HepG2 (cell line): Measurements from ENCODE around the gene STYK1. TPM values are rescaled to one million over a fixed set of nuclear protein-coding genes. Genes with fewer than 3 reads are reported as not detected.

ENCODE experiments used
- ATAC-seq: fragments of 200-7000 bp; cut with Tn5 transposase; 3 replicates; pipeline ENCODE4 v1.9.1; 2020; ENCODE audit warnings: mild to moderate bottlenecking, moderate library complexity
- BruUV-seq: library from RNA; stranded (reverse); fragments of 400-500 nt; replicated peaks from 2 replicates; lab custom pipeline; 2021; lab: Mats Ljungman, UMichigan
- CTCF ChIA-PET: fragments of 300-600 bp; formaldehyde crosslinking; extraction: SDS; loops from one replicate; lab custom pipeline; 2021; ENCODE audit warnings: low total read pairs, inconsistent platforms, low intra/inter-chr PET ratio; lab: Yijun Ruan, JAX
- POLR2A ChIA-PET: fragments of 350-600 bp; sonication (Branson Sonifier 250); formaldehyde crosslinking; loops from one replicate; lab custom pipeline; 2020; ENCODE audit warnings: antibody characterized with exemption, inconsistent platforms; lab: Yijun Ruan, JAX
- DNase-seq: peaks from one replicate; pipeline ENCODE4 v3.0.0-alpha.2; 2015; ENCODE audit warnings: low spot score
- FAIRE-seq: peaks from 3 replicates; lab custom pipeline; 2011; peaks lifted over from hg19 to GRCh38; lab: Jason Lieb, UNC
- H2AFZ ChIP-seq: one replicate; pipeline ENCODE4 v1.6.1; 2011; ENCODE audit warnings: low read length, inconsistent platforms
- H3K27ac ChIP-seq: fragments of 300-600 bp; 3 replicates; pipeline ENCODE4 v1.8.0; 2011; ENCODE audit warnings: mixed run types, mild to moderate bottlenecking, mixed read lengths, low read length, inconsistent platforms; ENCODE audit not compliant: insufficient read depth; ENCODE audit errors: extremely low read length
- H3K27me3 ChIP-seq, 2 experiments: fragments of 200-600 bp in 1 of 2; 2 replicates in 1 of 2; 3 replicates in 1 of 2; pipeline versions ENCODE4 v1.6.0 to v1.8.0; 2011; ENCODE audit warnings: low read length in 2 of 2, mild to moderate bottlenecking in 2 of 2, moderate library complexity in 2 of 2, inconsistent platforms in 1 of 2; ENCODE audit not compliant: insufficient read depth in 2 of 2, control insufficient read depth in 1 of 2
- H3K36me3 ChIP-seq, 2 experiments: fragments of 200-600 bp in 1 of 2; replicated peaks in 1 of 2; 2 replicates in 1 of 2; 3 replicates in 1 of 2; pipeline versions ENCODE4 v1.5.1 to v1.8.0; 2011; ENCODE audit warnings: low read length in 2 of 2, inconsistent platforms in 1 of 2; ENCODE audit not compliant: insufficient read depth in 2 of 2, control insufficient read depth in 1 of 2
- H3K4me1 ChIP-seq: 2 replicates; pipeline ENCODE4 v1.5.1; 2012; ENCODE audit warnings: low read length, inconsistent platforms; ENCODE audit not compliant: insufficient read depth
- H3K4me2 ChIP-seq: 2 replicates; pipeline ENCODE4 v1.6.0; 2011; ENCODE audit warnings: low read depth, low read length, inconsistent platforms
- H3K4me3 ChIP-seq, 3 experiments: fragments of 200-600 bp in 1 of 3; sonication (generic), shearing (Covaris generic) in 1 of 3; replicated peaks in 1 of 3; 2 replicates each; pipeline ENCODE4 v1.5.1; 2011 to 2016; ENCODE audit warnings: low read length in 3 of 3, inconsistent platforms in 2 of 3, low read depth in 2 of 3, mild to moderate bottlenecking in 2 of 3, control low read depth in 1 of 3, mixed read lengths in 1 of 3; ENCODE audit not compliant: insufficient read depth in 1 of 3
- H3K79me2 ChIP-seq: one replicate; pipeline ENCODE4 v1.6.1; 2011; ENCODE audit warnings: low read length, inconsistent platforms; ENCODE audit not compliant: insufficient read depth
- H3K9ac ChIP-seq: 2 replicates; pipeline ENCODE4 v1.6.0; 2011; ENCODE audit warnings: mild to moderate bottlenecking, low read depth, low read length, inconsistent platforms; ENCODE audit not compliant: insufficient read depth
- H3K9me3 ChIP-seq: 2 replicates; pipeline ENCODE4 v1.5.1; 2012; ENCODE audit warnings: mild to moderate bottlenecking, low read length
- H4K20me1 ChIP-seq: 2 replicates; pipeline ENCODE4 v1.6.0; 2011; ENCODE audit warnings: inconsistent platforms, mild to moderate bottlenecking, low read length, moderate library complexity; ENCODE audit not compliant: insufficient read depth
- ARID2 ChIP-seq: sonication (generic); formaldehyde crosslinking; IDR thresholded peaks from 2 replicates; pipeline ENCODE4 v1.8.1; 2022; ENCODE audit warnings: mild to moderate bottlenecking, missing genetic modification reagents, borderline replicate concordance
- ATF1 ChIP-seq: IDR thresholded peaks from 2 replicates; pipeline ENCODE4 v1.6.1; 2016; ENCODE audit warnings: mild to moderate bottlenecking, control low read depth
- HNRNPLL ChIP-seq: fragments of 200-400 bp; formaldehyde crosslinking; IDR thresholded peaks from 2 replicates; pipeline ENCODE4 v1.6.1; 2017; ENCODE audit warnings: mild to moderate bottlenecking, low read depth, low read length; ENCODE audit not compliant: poor library complexity, severe bottlenecking
- HOXD1 ChIP-seq: sonication (generic); formaldehyde crosslinking; IDR thresholded peaks from 2 replicates; pipeline ENCODE4 v1.5.0; 2020; ENCODE audit warnings: missing genetic modification reagents
- KLF13 ChIP-seq: sonication (generic); formaldehyde crosslinking; IDR thresholded peaks from 2 replicates; pipeline ENCODE4 v1.4.0; 2020; ENCODE audit warnings: mild to moderate bottlenecking, missing genetic modification reagents
- MAFG ChIP-seq: sonication (generic); formaldehyde crosslinking; IDR thresholded peaks from 2 replicates; pipeline ENCODE4 v1.5.1; 2020; ENCODE audit warnings: mild to moderate bottlenecking, missing genetic modification reagents
- MEIS1 ChIP-seq: sonication (generic); formaldehyde crosslinking; IDR thresholded peaks from 2 replicates; pipeline ENCODE4 v1.9.0; 2021; ENCODE audit warnings: mild to moderate bottlenecking, missing genetic modification reagents, moderate library complexity, borderline replicate concordance
- POLR2G ChIP-seq: fragments of 200-400 bp; formaldehyde crosslinking; IDR thresholded peaks from 2 replicates; pipeline ENCODE4 v1.6.1; 2018; ENCODE audit warnings: mild to moderate bottlenecking, low read depth, low read length, moderate library complexity
- RBAK ChIP-seq: sonication (generic); formaldehyde crosslinking; IDR thresholded peaks from 2 replicates; pipeline ENCODE4 v1.5.1; 2020; ENCODE audit warnings: mild to moderate bottlenecking, missing genetic modification reagents
- RORA ChIP-seq: sonication (generic); formaldehyde crosslinking; IDR thresholded peaks from 2 replicates; pipeline ENCODE4 v1.5.0; 2020; ENCODE audit warnings: mild to moderate bottlenecking, missing genetic modification reagents, moderate library complexity
- SMAD1 ChIP-seq: sonication (generic); formaldehyde crosslinking; IDR thresholded peaks from 2 replicates; pipeline ENCODE4 v1.4.0; 2020; ENCODE audit warnings: missing genetic modification reagents, low read depth, mild to moderate bottlenecking, borderline replicate concordance
- SRSF9 ChIP-seq: fragments of 200-400 bp; formaldehyde crosslinking; IDR thresholded peaks from 2 replicates; pipeline ENCODE4 v1.6.1; 2018; ENCODE audit warnings: borderline replicate concordance, mild to moderate bottlenecking, low read depth, low read length; ENCODE audit not compliant: insufficient read depth, poor library complexity, severe bottlenecking
- ZBTB43 ChIP-seq: sonication (generic); formaldehyde crosslinking; conservative IDR thresholded peaks from 2 replicates; pipeline ENCODE4 v1.4.0; 2020; ENCODE audit warnings: missing genetic modification reagents
- ZFP1 ChIP-seq: IDR thresholded peaks from 2 replicates; pipeline ENCODE4 v1.6.1; 2016
- ZFP41 ChIP-seq: sonication (generic); formaldehyde crosslinking; IDR thresholded peaks from 2 replicates; pipeline ENCODE4 v1.4.0; 2020; ENCODE audit warnings: mild to moderate bottlenecking, missing genetic modification reagents, borderline replicate concordance
- ZNF329 ChIP-seq: sonication (generic); formaldehyde crosslinking; IDR thresholded peaks from 2 replicates; pipeline ENCODE4 v1.9.0; 2021; ENCODE audit warnings: low read depth, mild to moderate bottlenecking, missing genetic modification reagents
- WGBS: methylation state at CpG from one replicate; pipeline ENCODE4 v1.1.6; 2017; ENCODE audit warnings: low lambda C conversion rate; 5-methylcytosine and 5-hydroxymethylcytosine counted together
- in situ Hi-C: cut with HindIII; loops from 2 replicates; pipeline ENCODE4 v1.10.0; 2017; ENCODE audit warnings: low pct_unique_long_range_greater_than_20kb; ENCODE audit not compliant: extremely low pct_ligation_motif_present
- intact Hi-C: fragments of 100-400 bp; cut with micrococcal nuclease; formaldehyde crosslinking; loops from one replicate; pipeline ENCODE4 v1.10.0; 2022; ENCODE audit not compliant: unreplicated experiment
- polyA plus RNA-seq, 8 experiments: library from polyadenylated mRNA; depleted of rRNA in 3 of 8; stranded (reverse) in 7 of 8; unstranded in 1 of 8; fragments of >200 nt; fragmentation: Illumina TruSeq in 4 of 8; extraction: Trizol in 4 of 8; gene quantifications; 2 replicates each; pipeline versions ENCODE4 v1.2.1 to v1.2.3, GENCODE V29; 2011 to 2016; ENCODE audit warnings: low read depth in 4 of 8, missing spikeins in 1 of 8, mixed read lengths in 1 of 8; ENCODE audit not compliant: insufficient read depth in 1 of 8
- total RNA-seq, 5 experiments: library from RNA; depleted of rRNA; stranded (reverse); fragments of >200 nt; fragmentation: Illumina TruSeq; extraction: Trizol; gene quantifications; 2 replicates each; pipeline ENCODE4 v1.2.3, GENCODE V29; 2016; ENCODE audit warnings: low read depth in 1 of 5
- TF ChIP-seq, protein P1 (sequence below): sonication (generic); formaldehyde crosslinking; IDR thresholded peaks from 2 replicates; pipeline ENCODE4 v1.4.0; 2020; ENCODE audit warnings: missing genetic modification reagents

STYK1 gene
- total and polyA plus RNA-seq, 2 of the 13 experiments (the other 11 are each of a cell fraction or from before 2014, with no cell fraction given): not detected

DNA sequence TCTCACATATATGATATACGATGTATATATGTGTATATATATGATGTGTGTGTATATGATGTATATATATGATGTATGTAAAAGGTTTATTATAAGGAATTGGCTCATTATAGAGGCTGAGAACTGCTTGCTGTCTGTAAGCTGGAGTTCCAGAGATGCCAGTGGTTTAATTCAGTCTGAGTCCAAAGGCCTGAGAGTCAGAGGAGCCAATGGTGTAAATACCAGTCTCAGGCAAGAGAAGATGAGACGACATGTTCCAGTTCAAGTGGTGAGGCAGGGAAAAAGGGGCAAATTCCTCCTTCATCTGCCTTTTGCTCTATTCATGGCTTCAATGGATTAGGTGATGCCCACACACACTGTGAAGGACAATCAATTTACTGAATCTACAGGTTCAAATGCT is 17.1 kb upstream of the STYK1 start:
- H2AFZ ChIP-seq: no peak overlapping the region
- CTCF ChIA-PET: no interaction called here
- no peaks in the 10 kb centered on the region for H4K20me1 ChIP-seq
- H3K27me3 ChIP-seq: no peaks in the 10 kb centered on the region
- no peak overlapping the region for H3K27ac ChIP-seq
- no peaks in the 10 kb centered on the region for H3K9me3 ChIP-seq
- no peaks in the 10 kb centered on the region for H3K36me3 ChIP-seq
- BruUV-seq: no TSS peak
- no peak overlapping the region for H3K4me3 ChIP-seq
- no peak for ATAC-seq
- H3K79me2 ChIP-seq: no peaks in the 10 kb centered on the region
- 58% methylated on average over 2 of the region's 2 CpGs for WGBS
- TF ChIP-seq ZBTB43 (CRISPR knock-in tag): no peak
- TF ChIP-seq, all 625 proteins: peak for 0
- intact Hi-C loops (no loop called here), in situ Hi-C loops (no loop called here)
- DNase-seq (no peak), FAIRE-seq (no peak)
- POLR2A ChIA-PET: no interaction called here
- no peak overlapping the region for H3K4me2 ChIP-seq
- H3K4me1 ChIP-seq: no peaks in the 10 kb centered on the region
- H3K9ac ChIP-seq: no peak overlapping the region

GRCh38 chr12:10689146-10689545 is 15.3 kb upstream of the STYK1 start:
- Histone ChIP-seq H3K4me3 (no peak overlapping the region), H2AFZ (no peak overlapping the region), H3K9me3 (no peaks in the 10 kb centered on the region), H3K27me3 (no peaks in the 10 kb centered on the region; a peak in 1 of 5 replicates), H3K4me2 (no peak overlapping the region), H3K36me3 (no peaks in the 10 kb centered on the region), H3K79me2 (no peaks in the 10 kb centered on the region), H3K4me1 (no peaks in the 10 kb centered on the region), H3K9ac (no peak overlapping the region), H4K20me1 (no peaks in the 10 kb centered on the region), H3K27ac (no peak overlapping the region)
- WGBS: 46% methylated on average over 2 of the region's 2 CpGs
- ATAC-seq (no peak), FAIRE-seq (no peak), DNase-seq (no peak)
- BruUV-seq: no TSS peak
- CTCF ChIA-PET: no interaction called here
- POLR2A ChIA-PET: no interaction called here
- in situ Hi-C loops: no loop called here
- intact Hi-C loops: no loop called here
- TF ChIP-seq ZFP41 (CRISPR knock-in tag) (no peak), ZFP1 (no peak), ZNF329 (CRISPR knock-in tag) (no peak), KLF13 (CRISPR knock-in tag) (no peak), RBAK (CRISPR knock-in tag) (no peak), ATF1 (CRISPR knock-in tag) (no peak), SRSF9 (no peak), SMAD1 (no peak), HOXD1 (CRISPR knock-in tag) (no peak), MAFG (CRISPR knock-in tag) (no peak), POLR2G (no peak), HNRNPLL (no peak), MEIS1 (CRISPR knock-in tag) (no peak), ARID2 (CRISPR knock-in tag) (no peak), RORA (CRISPR knock-in tag) (no peak)
- TF ChIP-seq, protein P1, sequence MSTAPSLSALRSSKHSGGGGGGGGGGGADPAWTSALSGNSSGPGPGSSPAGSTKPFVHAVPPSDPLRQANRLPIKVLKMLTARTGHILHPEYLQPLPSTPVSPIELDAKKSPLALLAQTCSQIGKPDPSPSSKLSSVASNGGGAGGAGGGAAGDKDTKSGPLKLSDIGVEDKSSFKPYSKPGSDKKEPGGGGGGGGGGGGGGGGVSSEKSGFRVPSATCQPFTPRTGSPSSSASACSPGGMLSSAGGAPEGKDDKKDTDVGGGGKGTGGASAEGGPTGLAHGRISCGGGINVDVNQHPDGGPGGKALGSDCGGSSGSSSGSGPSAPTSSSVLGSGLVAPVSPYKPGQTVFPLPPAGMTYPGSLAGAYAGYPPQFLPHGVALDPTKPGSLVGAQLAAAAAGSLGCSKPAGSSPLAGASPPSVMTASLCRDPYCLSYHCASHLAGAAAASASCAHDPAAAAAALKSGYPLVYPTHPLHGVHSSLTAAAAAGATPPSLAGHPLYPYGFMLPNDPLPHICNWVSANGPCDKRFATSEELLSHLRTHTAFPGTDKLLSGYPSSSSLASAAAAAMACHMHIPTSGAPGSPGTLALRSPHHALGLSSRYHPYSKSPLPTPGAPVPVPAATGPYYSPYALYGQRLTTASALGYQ: no peak
